PC-9 (cell line): Measurements from ENCODE around the gene NRDC. TPM values are rescaled to one million over a fixed set of nuclear protein-coding genes. Genes with fewer than 3 reads are reported as not detected.

ENCODE experiments used
- BruUV-seq: library from RNA; stranded (reverse); fragments of 400-500 nt; replicated peaks from 2 replicates; lab custom pipeline; 2021; lab: Mats Ljungman, UMichigan
- CTCF ChIA-PET: fragments of 300-600 bp; sonication (Branson Sonifier 250); formaldehyde crosslinking; loops from one replicate; lab custom pipeline; 2022; ENCODE audit warnings: antibody characterized with exemption; lab: Charles Lee
- POLR2A ChIA-PET: fragments of 300-600 bp; sonication (Branson Sonifier 250); formaldehyde crosslinking; loops from one replicate; lab custom pipeline; 2022; ENCODE audit warnings: antibody characterized with exemption; ENCODE audit not compliant: unreplicated experiment; lab: Charles Lee
- DNase-seq, 2 experiments: peaks; one replicate each; pipeline versions ENCODE4 v3.0.0 to v3.0.0-alpha.2; 2015 to 2022; ENCODE audit warnings: mixed read lengths in 1 of 2
- H2AFZ ChIP-seq: fragments of 200-600 bp; sonication (generic); 2 replicates; pipeline ENCODE4 v1.8.1; 2017; ENCODE audit warnings: antibody characterized with exemption
- H3F3A ChIP-seq: fragments of 200-600 bp; sonication (generic); 2 replicates; pipeline ENCODE4 v1.8.1; 2017; ENCODE audit warnings: antibody characterized with exemption, mild to moderate bottlenecking, low read depth; ENCODE audit not compliant: insufficient read depth
- H3K27ac ChIP-seq: fragments of 200-600 bp; sonication (generic); 2 replicates; pipeline ENCODE4 v1.6.1; 2016; ENCODE audit warnings: mixed run types
- H3K27me3 ChIP-seq: fragments of 200-600 bp; sonication (generic); 2 replicates; pipeline ENCODE4 v1.6.1; 2016; ENCODE audit warnings: low read depth, mixed run types; ENCODE audit not compliant: insufficient read depth
- H3K36me3 ChIP-seq: fragments of 200-600 bp; sonication (generic); 2 replicates; pipeline ENCODE4 v1.6.1; 2016; ENCODE audit warnings: low read depth, mixed run types
- H3K4me1 ChIP-seq: fragments of 200-600 bp; sonication (generic); replicated peaks from 2 replicates; pipeline ENCODE4 v1.6.1; 2016; ENCODE audit warnings: mixed run types; ENCODE audit not compliant: insufficient read depth
- H3K4me2 ChIP-seq: fragments of 200-600 bp; sonication (generic); 2 replicates; pipeline ENCODE4 v1.6.1; 2017; ENCODE audit warnings: mixed run types
- H3K4me3 ChIP-seq: fragments of 200-600 bp; sonication (generic); 2 replicates; pipeline ENCODE4 v1.6.1; 2016; ENCODE audit warnings: mixed run types
- H3K79me2 ChIP-seq: fragments of 200-600 bp; sonication (generic); 2 replicates; pipeline ENCODE4 v1.6.1; 2017; ENCODE audit warnings: low read depth, mixed run types
- H3K9me2 ChIP-seq: fragments of 200-600 bp; sonication (generic); 2 replicates; pipeline ENCODE4 v1.8.1; 2017; ENCODE audit warnings: mild to moderate bottlenecking; ENCODE audit not compliant: insufficient read depth
- H3K9me3 ChIP-seq: fragments of 200-600 bp; sonication (generic); 2 replicates; pipeline ENCODE4 v1.8.1; 2016; ENCODE audit warnings: low read depth; ENCODE audit not compliant: insufficient read depth
- H4K20me1 ChIP-seq: fragments of 200-600 bp; sonication (generic); 2 replicates; pipeline ENCODE4 v1.8.1; 2017; ENCODE audit not compliant: insufficient read depth
- EZH2 ChIP-seq: fragments of 200-600 bp; sonication (generic); IDR thresholded peaks from 2 replicates; pipeline ENCODE4 v1.8.0; 2017; ENCODE audit warnings: antibody characterized with exemption, low read depth
- intact Hi-C: fragments of 100-400 bp; cut with micrococcal nuclease; formaldehyde crosslinking; loops from one replicate; pipeline ENCODE4 v1.10.0; 2022; ENCODE audit not compliant: unreplicated experiment
- total RNA-seq: library from RNA; stranded (reverse); gene quantifications from 2 replicates; pipeline ENCODE4 v1.2.3, GENCODE V29; 2021
- TF ChIP-seq, protein P1 (sequence below): fragments of 200-600 bp; sonication (generic); conservative IDR thresholded peaks from 2 replicates; pipeline ENCODE4 v1.6.1; 2017; ENCODE audit warnings: mixed run types, antibody characterized with exemption, mild to moderate bottlenecking, moderate library complexity

Gene NRDC
- total RNA-seq, 1 experiment from 2014 or later: 219 TPM

GRCh38 chr1:51752073-51752948, 126.2 kb downstream of the NRDC start:
- Histone ChIP-seq H3K4me1 (peaks cover 22% of the 10 kb centered on the region), H3K79me2 (peaks cover 16% of the 10 kb centered on the region; the same call in 1 of the 2 replicates), H3K9me2 (no peaks in the 10 kb centered on the region), H3K27ac (no peak overlapping the region), H3K4me2 (no peak overlapping the region), H2AFZ (no peak overlapping the region), H3K9me3 (no peaks in the 10 kb centered on the region), H3K36me3 (peaks cover 53% of the 10 kb centered on the region), H4K20me1 (no peaks in the 10 kb centered on the region), H3K4me3 (no peak overlapping the region), H3K27me3 (no peaks in the 10 kb centered on the region), H3F3A (peaks cover 41% of the 10 kb centered on the region)
- intact Hi-C loops: no loop called here
- ChIA-PET CTCF (no interaction called here), POLR2A (no interaction called here)
- no peak for DNase-seq
- no TSS peak for BruUV-seq
- TF ChIP-seq, protein P1, sequence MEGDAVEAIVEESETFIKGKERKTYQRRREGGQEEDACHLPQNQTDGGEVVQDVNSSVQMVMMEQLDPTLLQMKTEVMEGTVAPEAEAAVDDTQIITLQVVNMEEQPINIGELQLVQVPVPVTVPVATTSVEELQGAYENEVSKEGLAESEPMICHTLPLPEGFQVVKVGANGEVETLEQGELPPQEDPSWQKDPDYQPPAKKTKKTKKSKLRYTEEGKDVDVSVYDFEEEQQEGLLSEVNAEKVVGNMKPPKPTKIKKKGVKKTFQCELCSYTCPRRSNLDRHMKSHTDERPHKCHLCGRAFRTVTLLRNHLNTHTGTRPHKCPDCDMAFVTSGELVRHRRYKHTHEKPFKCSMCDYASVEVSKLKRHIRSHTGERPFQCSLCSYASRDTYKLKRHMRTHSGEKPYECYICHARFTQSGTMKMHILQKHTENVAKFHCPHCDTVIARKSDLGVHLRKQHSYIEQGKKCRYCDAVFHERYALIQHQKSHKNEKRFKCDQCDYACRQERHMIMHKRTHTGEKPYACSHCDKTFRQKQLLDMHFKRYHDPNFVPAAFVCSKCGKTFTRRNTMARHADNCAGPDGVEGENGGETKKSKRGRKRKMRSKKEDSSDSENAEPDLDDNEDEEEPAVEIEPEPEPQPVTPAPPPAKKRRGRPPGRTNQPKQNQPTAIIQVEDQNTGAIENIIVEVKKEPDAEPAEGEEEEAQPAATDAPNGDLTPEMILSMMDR: no peak
- TF ChIP-seq EZH2: no peak

DNA sequence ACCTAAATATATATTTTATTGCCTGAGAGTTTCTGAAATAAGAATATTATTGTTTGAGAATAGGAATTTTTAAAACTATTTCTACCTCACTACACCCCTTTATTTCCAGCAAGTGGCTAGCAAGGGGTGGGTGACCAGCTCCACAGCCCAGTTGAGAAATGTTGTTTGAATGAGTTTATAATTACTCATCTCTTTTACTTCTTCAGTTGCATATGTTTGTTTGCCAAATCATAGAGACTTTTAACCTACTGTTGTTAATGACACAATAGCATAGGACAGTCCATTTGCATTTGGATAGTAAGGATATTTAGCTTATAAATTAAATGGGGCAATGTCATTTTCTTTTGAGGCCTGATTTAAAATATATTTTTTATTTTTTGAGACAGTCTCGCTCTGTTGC, 127.8 kb downstream of the NRDC start:
- no TSS peak for BruUV-seq
- H3K27ac ChIP-seq: peak overlapping the region; percentile 38; the same call in 1 of the 2 replicates
- DNase-seq: peak in 1 of 2 experiments; percentile 57
- no peak overlapping the region for H3K4me2 ChIP-seq
- no peak overlapping the region for H2AFZ ChIP-seq
- intact Hi-C loops: no loop called here
- peaks cover 23% of the 10 kb centered on the region; the same call in 1 of the 2 replicates for H3K79me2 ChIP-seq
- H3F3A ChIP-seq: peaks cover 47% of the 10 kb centered on the region
- ChIA-PET CTCF (interaction anchor here (0.6 kb wide), 2 partner anchors 54 to 878 kb away, joined by 3 read pairs; no protein-coding TSS in a partner anchor), POLR2A (no interaction called here)
- H3K9me3 ChIP-seq: no peaks in the 10 kb centered on the region
- no peaks in the 10 kb centered on the region for H4K20me1 ChIP-seq
- TF ChIP-seq, protein P1: no peak
- no peak for TF ChIP-seq EZH2
- H3K4me3 ChIP-seq: no peak overlapping the region
- H3K4me1 ChIP-seq: peaks cover 22% of the 10 kb centered on the region
- H3K9me2 ChIP-seq: no peaks in the 10 kb centered on the region
- H3K27me3 ChIP-seq: no peaks in the 10 kb centered on the region
- peaks cover 57% of the 10 kb centered on the region for H3K36me3 ChIP-seq

GRCh38 chr1:51750218-51750617, 128.3 kb downstream of the NRDC start:
- no peaks in the 10 kb centered on the region for H3K27me3 ChIP-seq
- TF ChIP-seq, protein P1: no peak
- TF ChIP-seq EZH2: no peak
- no peak overlapping the region for H2AFZ ChIP-seq
- peaks cover 48% of the 10 kb centered on the region for H3F3A ChIP-seq
- H3K36me3 ChIP-seq: peaks cover 58% of the 10 kb centered on the region
- ChIA-PET CTCF (interaction anchor here (0.6 kb wide), 1 partner anchor 53 kb away, joined by 3 read pairs; no protein-coding TSS in a partner anchor), POLR2A (interaction anchor here (0.6 to 0.7 kb wide), 2 partner anchors 10 to 133 kb away, joined by 5 read pairs; partner anchors contain the start of gene OSBPL9)
- peak overlapping the region; percentile 38; the same call in 1 of the 2 replicates for H3K27ac ChIP-seq
- no peaks in the 10 kb centered on the region for H4K20me1 ChIP-seq
- no peaks in the 10 kb centered on the region for H3K9me3 ChIP-seq
- H3K9me2 ChIP-seq: no peaks in the 10 kb centered on the region
- H3K4me3 ChIP-seq: no peak overlapping the region
- H3K79me2 ChIP-seq: peaks cover 24% of the 10 kb centered on the region; the same call in 1 of the 2 replicates
- H3K4me1 ChIP-seq: peaks cover 22% of the 10 kb centered on the region
- no peak for DNase-seq
- intact Hi-C loops: no loop called here
- BruUV-seq: no TSS peak
- H3K4me2 ChIP-seq: peak overlapping the region; percentile 27; the same call in 1 of the 2 replicates
